Measurements from ENCODE around the gene TENM4. TPM values are rescaled to one million over a fixed set of nuclear protein-coding genes. Genes with fewer than 3 reads are reported as not detected.

The TENM4 gene
- total RNA-seq, 1 experiment from 2014 or later = 25.0 TPM

GRCh38 chr11:78803995-78804394, 636.8 kb downstream of the TENM4 start:
- Mint-ChIP-seq H3K4me1 (peaks cover 31% of the 10 kb centered on the region), H3K4me3 (no peak overlapping the region), H3K27me3 (ENCODE audit: low read depth) (no peaks in the 10 kb centered on the region), H3K36me3 (no peaks in the 10 kb centered on the region), H3K27ac (no peak overlapping the region), H3K9me3 (no peaks in the 10 kb centered on the region)
- no peak for TF ChIP-seq PRDM15 (CRISPR knock-in tag; IDR thresholded peaks at IDR 0.05)
- no peak for TF ChIP-seq E2F5 (CRISPR knock-in tag; IDR thresholded peaks at IDR 0.05)
- TF ChIP-seq OVOL2 (CRISPR knock-in tag; IDR thresholded peaks at IDR 0.05; ENCODE audit: borderline replicate concordance) = no peak
- no peak for TF ChIP-seq FOXP4 (CRISPR knock-in tag; IDR thresholded peaks at IDR 0.05)
- TF ChIP-seq GRHL2 (CRISPR knock-in tag; IDR thresholded peaks at IDR 0.05; ENCODE audit: insufficient replicate concordance, severe bottlenecking) = no peak
- TF ChIP-seq SOX15 (CRISPR knock-in tag; IDR thresholded peaks at IDR 0.05) = no peak
- no peak for TF ChIP-seq SP1 (CRISPR knock-in tag; conservative IDR thresholded peaks at IDR 0.05)
- no peak for TF ChIP-seq ZNF138 (CRISPR knock-in tag; conservative IDR thresholded peaks at IDR 0.05)
- TF ChIP-seq RORB (CRISPR knock-in tag; IDR thresholded peaks at IDR 0.05) = no peak
- ChIA-PET POLR2A (no interaction called here), CTCF (interaction anchor here (1.2 to 7.2 kb wide), 4 partner anchors 9 to 158 kb away, joined by 4 to 39 read pairs (median 14); no protein-coding TSS in a partner anchor)
- DNase-seq (ENCODE audit: low spot score) (no peak), ATAC-seq (no peak)

- no peaks in the 10 kb centered on the region for H3K27me3 Mint-ChIP-seq (ENCODE audit: low read depth)
- H3K36me3 Mint-ChIP-seq = no peaks in the 10 kb centered on the region
- DNase-seq (ENCODE audit: low spot score) = no peak
- H3K4me1 Mint-ChIP-seq = peaks cover 28% of the 10 kb centered on the region
- ATAC-seq = peak; percentile 38
- H3K4me3 Mint-ChIP-seq = no peak overlapping the region
- TF ChIP-seq HMGXB4 (CRISPR knock-in tag; IDR thresholded peaks at IDR 0.05) = no peak
- no peak for TF ChIP-seq ZNF425 (CRISPR knock-in tag; conservative IDR thresholded peaks at IDR 0.05)
- no peak for TF ChIP-seq FOXP1 (CRISPR knock-in tag; IDR thresholded peaks at IDR 0.05; ENCODE audit: borderline replicate concordance)
- TF ChIP-seq SMAD3 (CRISPR knock-in tag; IDR thresholded peaks at IDR 0.05; ENCODE audit: borderline replicate concordance) = no peak
- TF ChIP-seq PREB (CRISPR knock-in tag; IDR thresholded peaks at IDR 0.05; ENCODE audit: borderline replicate concordance) = no peak
- no peak for TF ChIP-seq ELF4 (CRISPR knock-in tag; IDR thresholded peaks at IDR 0.05; ENCODE audit: low read depth)
- no peak for TF ChIP-seq ZNF416 (CRISPR knock-in tag; IDR thresholded peaks at IDR 0.05)
- H3K27ac Mint-ChIP-seq = no peak overlapping the region
- no peaks in the 10 kb centered on the region for H3K9me3 Mint-ChIP-seq
- POLR2A ChIA-PET = no interaction called here
- CTCF ChIA-PET = interaction anchor here (0.6 to 7.2 kb wide), 12 partner anchors 9 to 934 kb away, joined by 3 to 39 read pairs (median 3); no protein-coding TSS in a partner anchor
Measured at GRCh38 chr11:78802058-78802761, 638.6 kb downstream of the TENM4 start.

Measured in WTC11 (cell line).